Lung microvascular endothelial cell (primary cell): ENCODE results near the gene PPP1R14C. TPM values are rescaled to one million over a fixed set of nuclear protein-coding genes. Genes with fewer than 3 reads are reported as not detected.

Experiments used
- DNase-seq, 2 donors: peaks; one replicate each; pipeline versions ENCODE4 v3.0.0 to v3.0.0-alpha.2; 2010; ENCODE audit warnings: low read depth in 2 of 2
- total RNA-seq: library from RNA; depleted of rRNA; stranded (reverse); fragments of >200 nt; gene quantifications from 2 replicates; pipeline ENCODE4 v1.2.1, GENCODE V29; 2014

The PPP1R14C gene
- total RNA-seq, 1 donor from 2014 or later = not detected

- no peak for DNase-seq
Measured at GRCh38 chr6:150293019-150293418, 150.2 kb downstream of the PPP1R14C start.

- DNase-seq = peak; percentile 79 to 81
Measured at GRCh38 chr6:150293423-150294173, 150.8 kb downstream of the PPP1R14C start.

GRCh38 chr6:150296890-150297289 is 154.0 kb downstream of the PPP1R14C start:
- DNase-seq = no peak

GRCh38 chr6:150297327-150298029 is 154.6 kb downstream of the PPP1R14C start:
- peak in 1 of 2 donors; percentile 84 for DNase-seq

- DNase-seq = no peak
Measured at GRCh38 chr6:150298030-150298380, 155.2 kb downstream of the PPP1R14C start.

GRCh38 chr6:150298676-150299075 is 155.8 kb downstream of the PPP1R14C start:
- no peak for DNase-seq

Other genes starting within 250 kb of the PPP1R14C start
- under 0.01 TPM in 1 of 2 replicates, not detected in the other for gene RAET1E, start 244.9 kb upstream of the PPP1R14C start, total RNA-seq
- 0.20 and 0.22 TPM in 2 replicates for gene RAET1G, start 219.9 kb upstream of the PPP1R14C start, total RNA-seq
- 0.79 and 2.4 TPM in 2 replicates for gene ULBP2, start 201.0 kb upstream of the PPP1R14C start, total RNA-seq
- gene ULBP1, start 179.1 kb upstream of the PPP1R14C start, total RNA-seq = under 0.01 and 0.22 TPM in 2 replicates
- gene RAET1L, start 117.5 kb upstream of the PPP1R14C start, total RNA-seq = not detected in 2 replicates
- gene ULBP3, start 73.9 kb upstream of the PPP1R14C start, total RNA-seq = 2.4 and 4.8 TPM in 2 replicates
- under 0.01 TPM in 1 of 2 replicates, not detected in the other for gene IYD, start 226.0 kb downstream of the PPP1R14C start, total RNA-seq